22Rv1 (cell line): Measurements from ENCODE around the gene CARS1.

Experiments used
- H3K27ac ChIP-seq: fragments of 450-650 bp; 2 replicates; pipeline ENCODE4 v1.5.1; 2017
- ZFX ChIP-seq: fragments of 450-650 bp; IDR thresholded peaks from 2 replicates; pipeline ENCODE4 v1.6.1; 2017; ENCODE audit warnings: antibody characterized with exemption, borderline replicate concordance
- TF ChIP-seq, protein P1 (sequence below): fragments of 450-650 bp; IDR thresholded peaks from 2 replicates; pipeline ENCODE4 v1.5.1; 2017; ENCODE audit warnings: mild to moderate bottlenecking

Gene CARS1

DNA sequence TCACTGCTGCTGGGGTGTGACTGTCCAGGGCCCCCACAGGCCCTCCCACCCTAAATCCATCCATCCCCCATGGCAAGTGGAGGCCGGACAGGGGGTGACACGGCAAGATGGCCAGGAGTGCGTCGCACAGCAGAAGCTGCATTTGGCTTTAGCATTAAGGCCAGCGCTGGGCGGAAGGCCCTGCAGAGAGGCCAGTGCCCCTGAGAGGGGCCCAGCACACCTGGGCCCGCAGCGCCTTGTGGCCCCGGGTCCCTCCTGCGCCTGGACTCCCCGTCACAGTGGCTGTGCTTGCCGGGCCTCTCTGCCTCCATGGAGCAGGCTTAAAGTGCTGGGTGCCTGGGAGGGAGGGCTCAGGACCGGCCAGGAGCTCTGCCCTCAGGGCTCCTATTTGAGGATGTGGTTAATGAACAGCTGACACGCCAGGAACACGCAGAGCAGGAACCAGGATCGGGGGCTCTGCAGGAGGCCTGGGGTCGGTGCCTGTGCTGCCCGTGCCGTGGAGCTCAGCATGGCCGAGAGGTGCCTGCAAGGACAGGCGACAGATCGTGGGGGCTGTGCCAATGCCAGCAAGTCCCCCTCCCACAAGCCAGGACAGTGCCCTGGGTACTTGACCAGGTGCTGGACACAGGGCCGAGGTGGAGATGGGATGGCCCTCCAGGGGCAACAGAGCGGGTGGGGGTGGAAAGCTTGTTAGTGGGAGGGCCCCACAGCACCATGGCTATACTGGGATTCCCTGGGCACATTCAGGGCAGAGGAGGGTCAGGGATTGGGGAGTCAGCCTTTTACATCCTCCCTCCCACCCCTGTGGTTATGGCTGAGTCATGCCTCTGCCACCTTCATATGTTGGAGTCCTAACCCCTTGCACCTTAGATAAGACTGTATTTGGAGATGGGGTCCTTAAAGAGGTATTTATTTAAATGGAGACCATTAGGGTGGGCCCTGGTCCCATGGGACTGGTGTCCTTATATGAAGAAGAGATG, 30.9 kb upstream of the CARS1 start:
- TF ChIP-seq, protein P1, sequence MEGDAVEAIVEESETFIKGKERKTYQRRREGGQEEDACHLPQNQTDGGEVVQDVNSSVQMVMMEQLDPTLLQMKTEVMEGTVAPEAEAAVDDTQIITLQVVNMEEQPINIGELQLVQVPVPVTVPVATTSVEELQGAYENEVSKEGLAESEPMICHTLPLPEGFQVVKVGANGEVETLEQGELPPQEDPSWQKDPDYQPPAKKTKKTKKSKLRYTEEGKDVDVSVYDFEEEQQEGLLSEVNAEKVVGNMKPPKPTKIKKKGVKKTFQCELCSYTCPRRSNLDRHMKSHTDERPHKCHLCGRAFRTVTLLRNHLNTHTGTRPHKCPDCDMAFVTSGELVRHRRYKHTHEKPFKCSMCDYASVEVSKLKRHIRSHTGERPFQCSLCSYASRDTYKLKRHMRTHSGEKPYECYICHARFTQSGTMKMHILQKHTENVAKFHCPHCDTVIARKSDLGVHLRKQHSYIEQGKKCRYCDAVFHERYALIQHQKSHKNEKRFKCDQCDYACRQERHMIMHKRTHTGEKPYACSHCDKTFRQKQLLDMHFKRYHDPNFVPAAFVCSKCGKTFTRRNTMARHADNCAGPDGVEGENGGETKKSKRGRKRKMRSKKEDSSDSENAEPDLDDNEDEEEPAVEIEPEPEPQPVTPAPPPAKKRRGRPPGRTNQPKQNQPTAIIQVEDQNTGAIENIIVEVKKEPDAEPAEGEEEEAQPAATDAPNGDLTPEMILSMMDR, result no peak
- TF ChIP-seq ZFX, result no peak
- H3K27ac ChIP-seq, result no peak overlapping the region

DNA sequence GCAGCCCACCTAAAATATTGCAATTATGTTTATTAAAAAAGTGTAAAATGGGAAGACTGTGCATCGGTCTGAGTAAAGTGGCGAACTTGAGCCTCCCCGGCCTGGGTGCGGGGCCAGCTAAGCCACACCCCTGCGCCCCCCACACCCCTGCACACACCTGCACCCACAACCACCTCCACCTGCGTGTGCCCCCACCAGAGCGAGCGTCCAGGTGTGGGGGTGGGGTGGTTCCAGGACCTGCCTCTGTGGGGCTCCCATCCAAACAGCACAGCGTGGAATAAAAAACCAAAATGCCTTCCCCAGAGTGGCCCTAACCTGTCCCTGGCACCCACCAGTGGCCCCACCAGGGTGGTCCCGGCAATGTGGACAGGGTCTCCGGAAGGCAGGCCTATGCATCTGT, 30.1 kb upstream of the CARS1 start:
- no peak overlapping the region for H3K27ac ChIP-seq
- TF ChIP-seq, protein P1, result no peak
- no peak for TF ChIP-seq ZFX

DNA sequence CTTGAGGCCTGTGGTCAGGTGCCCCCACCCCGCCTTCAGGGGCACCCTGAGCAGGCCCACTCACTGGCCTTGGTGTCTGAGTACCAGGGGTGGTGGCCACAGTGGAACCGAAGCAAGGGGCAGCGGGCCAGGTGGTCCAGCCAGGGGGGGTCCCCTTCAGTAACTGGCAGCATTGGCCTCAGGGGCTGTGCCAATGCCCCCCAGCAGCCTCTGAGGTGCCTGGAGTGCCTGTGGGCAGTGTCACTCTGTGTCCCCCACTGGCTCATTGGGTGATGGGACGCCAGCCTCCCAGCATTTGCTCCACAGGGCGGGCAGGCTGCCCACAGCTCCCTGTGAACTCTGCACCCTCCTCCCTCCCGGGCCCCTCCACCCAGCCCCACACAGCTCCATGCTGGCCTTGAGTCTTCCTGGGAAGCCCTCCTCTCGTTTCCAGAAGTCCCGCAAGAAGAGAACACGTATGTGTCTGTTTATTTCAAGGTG, 29.5 kb upstream of the CARS1 start:
- no peak overlapping the region for H3K27ac ChIP-seq
- TF ChIP-seq ZFX, result no peak
- TF ChIP-seq, protein P1, result no peak

DNA sequence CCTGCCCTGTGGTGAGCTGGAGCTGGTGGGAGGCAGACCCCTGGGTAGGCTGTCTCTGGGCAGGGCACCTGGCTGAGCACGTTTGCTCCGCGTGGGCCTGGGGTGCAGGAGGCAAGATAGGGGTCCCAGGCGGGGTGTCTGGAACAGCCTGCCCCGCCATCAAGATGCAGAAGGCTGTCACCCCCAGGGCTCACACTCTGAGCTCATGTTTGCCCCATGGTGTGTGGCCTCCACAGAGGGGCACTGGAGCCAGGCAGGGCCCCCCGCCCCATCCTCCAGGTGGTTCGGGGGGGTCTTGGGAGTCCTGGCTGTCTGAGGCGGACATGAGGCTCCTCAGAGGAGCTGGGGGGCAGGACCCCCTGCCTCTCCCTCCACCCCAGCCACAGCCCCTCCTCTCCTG, 28.9 kb upstream of the CARS1 start:
- TF ChIP-seq, protein P1, result no peak
- no peak for TF ChIP-seq ZFX
- H3K27ac ChIP-seq, result no peak overlapping the region

DNA sequence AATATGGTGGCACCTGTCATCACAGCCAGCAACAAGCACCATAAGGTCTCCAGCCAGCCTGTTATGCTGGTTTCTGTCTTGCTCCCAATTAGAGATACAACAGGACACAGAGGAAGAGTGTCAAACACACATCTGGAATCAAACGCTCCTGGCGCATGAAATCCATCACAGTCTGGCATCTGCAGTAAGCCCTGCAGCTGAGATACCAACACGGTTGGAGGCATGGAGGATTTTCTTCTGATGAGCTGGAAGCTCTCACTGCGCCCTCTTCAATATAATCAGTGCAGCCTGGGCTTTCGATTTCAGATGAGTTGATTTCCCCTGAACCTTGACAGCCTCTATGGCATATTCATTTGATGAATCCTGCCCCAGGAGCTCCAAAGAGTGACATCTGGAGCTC, 27.8 kb upstream of the CARS1 start:
- no peak overlapping the region for H3K27ac ChIP-seq
- no peak for TF ChIP-seq ZFX
- TF ChIP-seq, protein P1, result no peak

DNA sequence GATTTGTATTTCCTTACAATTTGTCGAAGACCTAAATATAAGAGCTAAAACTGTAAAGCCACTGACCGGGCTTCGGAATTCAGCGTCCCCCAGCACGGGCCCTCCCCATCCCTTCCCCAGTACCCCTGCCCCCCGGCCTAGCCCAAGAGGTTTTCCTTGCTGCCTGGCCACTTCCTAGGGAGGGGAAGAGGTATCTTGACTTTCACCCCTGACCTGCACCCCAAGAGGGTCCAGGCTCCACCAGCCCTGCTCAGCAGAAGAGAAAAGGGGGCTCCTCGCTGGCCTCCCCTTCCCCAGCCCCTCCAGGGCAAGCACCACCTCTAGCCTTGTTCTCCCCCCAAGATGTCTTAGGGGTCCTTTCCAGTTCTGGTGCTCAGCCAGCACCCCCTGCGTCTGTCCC, 26.1 kb upstream of the CARS1 start:
- no peak overlapping the region for H3K27ac ChIP-seq
- TF ChIP-seq ZFX, result no peak
- TF ChIP-seq, protein P1, result no peak

DNA sequence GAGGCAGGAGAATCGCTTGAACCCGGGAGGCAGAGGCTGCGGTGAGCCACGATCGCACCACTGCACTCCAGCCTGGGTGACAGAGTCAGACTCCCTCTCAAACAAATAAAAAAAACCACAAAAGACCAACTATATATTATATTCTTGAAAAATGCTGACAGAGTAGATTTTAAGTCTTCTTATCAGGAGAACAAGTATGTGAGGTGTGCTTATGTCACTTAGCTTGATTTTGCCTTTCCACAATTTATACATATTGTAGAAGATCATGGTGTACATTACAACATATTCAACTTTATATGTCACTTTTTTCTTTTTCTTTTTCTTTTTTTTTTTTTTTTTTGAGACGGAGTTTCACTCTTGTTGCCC, 24.1 kb upstream of the CARS1 start:
- no peak for TF ChIP-seq ZFX
- TF ChIP-seq, protein P1, result no peak
- no peak overlapping the region for H3K27ac ChIP-seq
